C4-2B (cell line): ENCODE data around the gene KCNJ3.
"Not testable (repeated sequence)": the region's sequence is repeated elsewhere in the genome, so short reads cannot be mapped to it uniquely, and the experiment has no call there.

Experiments used
- H3K27ac ChIP-seq: fragments of 450-650 bp; 2 replicates; pipeline ENCODE4 v1.5.1; 2017
- CTCF ChIP-seq: fragments of 450-650 bp; conservative IDR thresholded peaks from 2 replicates; pipeline ENCODE4 v1.5.1; 2017; ENCODE audit warnings: mild to moderate bottlenecking
- ZFX ChIP-seq: fragments of 450-650 bp; IDR thresholded peaks from 2 replicates; pipeline ENCODE4 v1.6.1; 2017

Gene KCNJ3

GRCh38 chr2:154837035-154837434 is 138.5 kb downstream of the KCNJ3 start:
- H3K27ac ChIP-seq: no peak overlapping the region
- no peak for TF ChIP-seq ZFX
- TF ChIP-seq CTCF: no peak

- no peak overlapping the region for H3K27ac ChIP-seq
- no peak for TF ChIP-seq CTCF
- TF ChIP-seq ZFX: no peak
Observed at GRCh38 chr2:154844513-154844912, 146.0 kb downstream of the KCNJ3 start.

GRCh38 chr2:154846842-154847241 is 148.3 kb downstream of the KCNJ3 start:
- H3K27ac ChIP-seq: no peak overlapping the region
- TF ChIP-seq ZFX (no peak), CTCF (no peak)

- H3K27ac ChIP-seq: no peak overlapping the region
- TF ChIP-seq ZFX: no peak
- TF ChIP-seq CTCF: no peak
Observed at GRCh38 chr2:154849482-154849881, 151.0 kb downstream of the KCNJ3 start.

- no peak for TF ChIP-seq CTCF
- TF ChIP-seq ZFX: no peak
Observed at GRCh38 chr2:154850532-154850931, 152.0 kb downstream of the KCNJ3 start.

GRCh38 chr2:154855138-154855537 is 156.6 kb downstream of the KCNJ3 start:
- TF ChIP-seq ZFX (no peak), CTCF (no peak)
- H3K27ac ChIP-seq: no peak overlapping the region

More at GRCh38 chr2:154850532-154850931, 152.0 kb downstream of the KCNJ3 start:
- no peak overlapping the region for H3K27ac ChIP-seq

- H3K27ac ChIP-seq: not testable (repeated sequence)
Observed at GRCh38 chr2:154867151-154867550, 168.7 kb downstream of the KCNJ3 start.

- no peak overlapping the region for H3K27ac ChIP-seq
- no peak for TF ChIP-seq ZFX
Observed at GRCh38 chr2:154875999-154876398, 177.5 kb downstream of the KCNJ3 start.

- TF ChIP-seq CTCF (no peak), ZFX (no peak)
- H3K27ac ChIP-seq: no peak overlapping the region
Observed at GRCh38 chr2:154882725-154883124, 184.2 kb downstream of the KCNJ3 start.
